Heart left ventricle (tissue), 16 donors: Measurements from ENCODE around the gene ATP1A2. TPM values are rescaled to one million over a fixed set of nuclear protein-coding genes. Genes with fewer than 3 reads are reported as not detected.

Experiments
- ATAC-seq, 4 donors: fragments of 200-7000 bp; cut with Tn5 transposase; one replicate each; pipeline ENCODE4 v1.9.1; 2020 to 2022; ENCODE audit warnings: moderate library complexity in 4 of 4, mild to moderate bottlenecking in 3 of 4, moderate number of reproducible peaks in 1 of 4
- DNase-seq, 5 donors: peaks; one replicate each; pipeline ENCODE4 v3.0.0-alpha.2; 2020
- H3K27ac ChIP-seq, 12 donors: fragments of 200-600 bp; sonication (generic) in 4 of 12; one replicate each; pipeline versions ENCODE4 v1.5.0 to v1.8.0; 2016 to 2022; ENCODE audit warnings: mild to moderate bottlenecking in 2 of 12
- H3K27me3 ChIP-seq, 9 donors: fragments of 200-600 bp; sonication (generic) in 2 of 9; one replicate each; pipeline versions ENCODE4 v1.5.1 to v1.8.0; 2016 to 2022; ENCODE audit warnings: mild to moderate bottlenecking in 3 of 9
- H3K36me3 ChIP-seq, 9 donors: fragments of 200-600 bp; sonication (generic) in 2 of 9; one replicate each; pipeline versions ENCODE4 v1.5.0 to v1.8.0; 2018 to 2022; ENCODE audit warnings: mild to moderate bottlenecking in 2 of 9
- H3K4me1 ChIP-seq, 12 donors: fragments of 200-600 bp; sonication (generic) in 4 of 12; one replicate each; pipeline versions ENCODE4 v1.5.0 to v1.8.0; 2016 to 2022; ENCODE audit warnings: mild to moderate bottlenecking in 3 of 12
- H3K4me3 ChIP-seq, 12 donors: fragments of 200-600 bp; sonication (generic) in 4 of 12; one replicate each; pipeline versions ENCODE4 v1.5.0 to v1.8.0; 2017 to 2022; ENCODE audit warnings: mild to moderate bottlenecking in 9 of 12, moderate library complexity in 4 of 12
- H3K9me3 ChIP-seq, 12 donors: fragments of 200-600 bp; sonication (generic) in 4 of 12; one replicate each; pipeline versions ENCODE4 v1.5.0 to v1.8.0; 2016 to 2022; ENCODE audit warnings: mild to moderate bottlenecking in 1 of 12
- POLR2A ChIP-seq, 2 donors: fragments of 450-650 bp; IDR thresholded peaks; one replicate each; pipeline ENCODE4 v1.6.1; 2017; ENCODE audit warnings: antibody characterized with exemption in 2 of 2, mild to moderate bottlenecking in 2 of 2, moderate library complexity in 2 of 2
- WGBS, 4 donors: extraction: QIAGEN DNeasy Blood & Tissue Kit in 2 of 4; methylation state at CpG; one replicate each; pipeline versions ENCODE4 v1.1.5 to v1.1.7; 2013 to 2018; 5-methylcytosine and 5-hydroxymethylcytosine counted together
- intact Hi-C, 10 donors: fragments of 100-400 bp; cut with DNase I; formaldehyde crosslinking; loops; one replicate each; pipeline versions ENCODE4 v1.11.1 to v1.14.2; 2022
- polyA plus RNA-seq, 2 donors: library from polyadenylated mRNA; stranded (reverse); fragments of 200-250 nt; gene quantifications; one replicate each; pipeline ENCODE4 v1.2.3, GENCODE V29; 2013
- total RNA-seq, 9 donors: library from RNA; depleted of rRNA in 2 of 9; stranded (reverse); fragments of >200 nt in 2 of 9; fragmentation: NEBNext Ultra II Directional in 3 of 9; extraction: Animal tissue kit (Norgen Biotek cat#: 25700) in 3 of 9; gene quantifications; one replicate each; pipeline versions ENCODE4 v1.1.0 to v1.2.4, GENCODE V29; 2016 to 2023
- TF ChIP-seq, protein P1 (sequence below), 12 donors: fragments of 200-600 bp; sonication (generic) in 4 of 12; IDR thresholded peaks; one replicate each; pipeline versions ENCODE4 v1.5.0 to v1.8.0; 2018 to 2022; ENCODE audit warnings: antibody characterized with exemption in 12 of 12, mild to moderate bottlenecking in 5 of 12
- donor health status: ischemic (EF 13 %, LVEDD 7.1; RV severe dilation, severe dysfunction).
- donor health status: healthy with polysubstance abuse.
- donor health status: DM: no; HTN: yes; CAD: no.
- donor health status: DM: no; HTN: no; CAD: no.
- donor health status: ischemic (EF 25% LVEDD 6.9; RV normal size, moderate dysfunction).
- donor health status: ischemic (EF 25% LVEDD 5.7; RV mildly dilated, moderate dysfunction).
- donor health status: healthy.
- donor health status: DM: yes; HTN: yes; CAD: no.
- donor health status: ischemic (EF 35%, LVEDD 5.7; RV mildly dilated, moderate dysfunction).
- donor health status: nonischemic (EF 11% LVEDD 7.7; RV severe dilation, severe dysfunction).
- donor health status: DM: yes; HTN: yes; CAD: no.
- donor health status: PGD.
- donor health status: ischemic (EF 29% LVEDD 5.4; RV normal size, mild dysfunction).
- donor health status: nonischemic (EF 23%, LVEDD 6.1; RV moderate dilation, normal function).

The ATP1A2 gene
- total and polyA plus RNA-seq, 11 donors, result 29.5 to 393 (median 255) TPM

- Histone ChIP-seq H3K36me3 (no peaks in the 10 kb centered on the region), H3K27me3 (peaks cover 0 to 2% (median 0%) of the 10 kb centered on the region in 9 donors), H3K4me3 (no peak overlapping the region), H3K4me1 (no peaks in the 10 kb centered on the region), H3K9me3 (no peaks in the 10 kb centered on the region), H3K27ac (no peak overlapping the region)
- WGBS, 4 donors, result 79 to 97% (median 91%) methylated on average over 2 of the region's 2 CpGs
- intact Hi-C loops, result loop anchor here in 1 of 10 donors (10.0 kb wide), 1 partner anchor 62 kb away; the partner anchor contains the start of gene ATP1A2
- no peak for DNase-seq
- TF ChIP-seq, protein P1, sequence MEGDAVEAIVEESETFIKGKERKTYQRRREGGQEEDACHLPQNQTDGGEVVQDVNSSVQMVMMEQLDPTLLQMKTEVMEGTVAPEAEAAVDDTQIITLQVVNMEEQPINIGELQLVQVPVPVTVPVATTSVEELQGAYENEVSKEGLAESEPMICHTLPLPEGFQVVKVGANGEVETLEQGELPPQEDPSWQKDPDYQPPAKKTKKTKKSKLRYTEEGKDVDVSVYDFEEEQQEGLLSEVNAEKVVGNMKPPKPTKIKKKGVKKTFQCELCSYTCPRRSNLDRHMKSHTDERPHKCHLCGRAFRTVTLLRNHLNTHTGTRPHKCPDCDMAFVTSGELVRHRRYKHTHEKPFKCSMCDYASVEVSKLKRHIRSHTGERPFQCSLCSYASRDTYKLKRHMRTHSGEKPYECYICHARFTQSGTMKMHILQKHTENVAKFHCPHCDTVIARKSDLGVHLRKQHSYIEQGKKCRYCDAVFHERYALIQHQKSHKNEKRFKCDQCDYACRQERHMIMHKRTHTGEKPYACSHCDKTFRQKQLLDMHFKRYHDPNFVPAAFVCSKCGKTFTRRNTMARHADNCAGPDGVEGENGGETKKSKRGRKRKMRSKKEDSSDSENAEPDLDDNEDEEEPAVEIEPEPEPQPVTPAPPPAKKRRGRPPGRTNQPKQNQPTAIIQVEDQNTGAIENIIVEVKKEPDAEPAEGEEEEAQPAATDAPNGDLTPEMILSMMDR (IDR thresholded peaks at IDR 0.05), result no peak
- TF ChIP-seq POLR2A (IDR thresholded peaks at IDR 0.05), result no peak
- no peak for ATAC-seq
Measured at GRCh38 chr1:160177231-160177630, 61.7 kb downstream of the ATP1A2 start.

DNA sequence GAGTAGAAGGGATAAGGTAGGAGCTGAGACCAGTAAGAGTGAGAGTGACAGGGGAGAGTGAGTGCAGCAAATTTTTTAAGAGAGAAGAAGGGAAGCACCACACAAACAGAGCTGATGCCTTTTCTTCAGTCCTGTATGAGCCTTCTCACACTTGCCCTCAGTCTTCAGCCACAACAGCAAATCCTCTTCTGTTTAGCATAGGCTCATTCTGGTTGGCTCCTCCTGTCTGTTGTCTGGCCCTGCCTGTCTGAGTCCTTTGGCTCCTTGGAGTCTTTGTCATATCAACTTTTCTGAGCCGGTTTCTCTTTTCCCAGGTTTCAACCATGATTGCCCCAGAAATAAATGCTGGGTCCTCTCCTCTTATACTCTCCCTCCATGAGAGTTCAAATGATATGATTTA, 62.1 kb downstream of the ATP1A2 start:
- intact Hi-C loops, result loop anchor here in 1 of 10 donors (10.0 kb wide), 1 partner anchor 63 kb away; the partner anchor contains the start of gene ATP1A2
- H3K4me1 ChIP-seq, result no peaks in the 10 kb centered on the region
- no peak overlapping the region for H3K27ac ChIP-seq
- no peak for TF ChIP-seq POLR2A (IDR thresholded peaks at IDR 0.05)
- TF ChIP-seq, protein P1 (IDR thresholded peaks at IDR 0.05), result no peak
- peaks cover 0 to 2% (median 0%) of the 10 kb centered on the region in 9 donors for H3K27me3 ChIP-seq
- ATAC-seq, result no peak
- H3K36me3 ChIP-seq, result no peaks in the 10 kb centered on the region
- DNase-seq, result no peak
- H3K9me3 ChIP-seq, result no peaks in the 10 kb centered on the region
- 80 to 90% (median 86%) methylated on average over 1 of the region's 1 CpG for WGBS, 4 donors
- H3K4me3 ChIP-seq, result no peak overlapping the region

DNA sequence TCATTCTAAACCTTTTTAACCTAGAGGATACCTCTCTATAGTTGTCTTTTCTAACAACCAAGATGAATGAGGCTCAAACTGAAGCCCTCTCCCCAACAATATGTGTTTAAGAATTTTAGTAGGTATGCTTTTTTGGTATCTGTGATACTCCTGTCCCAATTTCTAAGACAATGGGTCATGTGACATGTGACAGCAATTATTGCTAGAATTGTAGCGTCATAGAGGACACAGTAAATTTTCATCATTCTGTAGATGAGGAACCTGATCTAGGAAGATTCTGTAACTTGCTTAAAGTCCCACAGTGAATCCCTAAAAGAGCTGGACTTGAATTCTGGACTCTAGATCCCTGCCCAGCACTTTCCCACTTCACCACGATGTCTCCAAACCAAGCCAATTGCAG, 63.2 kb downstream of the ATP1A2 start:
- no peak overlapping the region for H3K4me3 ChIP-seq
- no peaks in the 10 kb centered on the region for H3K9me3 ChIP-seq
- peaks cover 0 to 2% (median 0%) of the 10 kb centered on the region in 9 donors for H3K27me3 ChIP-seq
- DNase-seq, result no peak
- no peaks in the 10 kb centered on the region for H3K4me1 ChIP-seq
- no peak for ATAC-seq
- intact Hi-C loops, result loop anchor here in 1 of 10 donors (10.0 kb wide), 1 partner anchor 64 kb away; the partner anchor contains the start of gene ATP1A2
- TF ChIP-seq POLR2A (IDR thresholded peaks at IDR 0.05), result no peak
- TF ChIP-seq, protein P1 (IDR thresholded peaks at IDR 0.05), result no peak
- no peaks in the 10 kb centered on the region for H3K36me3 ChIP-seq
- 88 to 97% (median 96%) methylated on average over 2 of the region's 2 CpGs for WGBS, 4 donors
- H3K27ac ChIP-seq, result no peak overlapping the region

- no peaks in the 10 kb centered on the region for H3K9me3 ChIP-seq
- no peak overlapping the region for H3K4me3 ChIP-seq
- 83 to 93% (median 88%) methylated on average over 4 of the region's 4 CpGs for WGBS, 4 donors
- no peak for DNase-seq
- H3K27me3 ChIP-seq, result peaks cover 0 to 2% (median 0%) of the 10 kb centered on the region in 9 donors
- no peaks in the 10 kb centered on the region for H3K36me3 ChIP-seq
- no peak overlapping the region for H3K27ac ChIP-seq
- ATAC-seq, result no peak
- H3K4me1 ChIP-seq, result no peaks in the 10 kb centered on the region
- TF ChIP-seq POLR2A (IDR thresholded peaks at IDR 0.05), result no peak
- TF ChIP-seq, protein P1 (IDR thresholded peaks at IDR 0.05), result no peak
- intact Hi-C loops, result loop anchor here in 1 of 10 donors (10.0 kb wide), 1 partner anchor 65 kb away; the partner anchor contains the start of gene ATP1A2
Measured at GRCh38 chr1:160179336-160179735, 63.8 kb downstream of the ATP1A2 start.
